ENCODE measurements around the gene ROR2. TPM values are rescaled to one million over a fixed set of nuclear protein-coding genes. Genes with fewer than 3 reads are reported as not detected.
"Not testable (repeated sequence)": the region's sequence is repeated elsewhere in the genome, so short reads cannot be mapped to it uniquely, and the experiment has no call there.

Gene ROR2
- total RNA-seq, 2 experiments from 2014 or later = not detected

DNA sequence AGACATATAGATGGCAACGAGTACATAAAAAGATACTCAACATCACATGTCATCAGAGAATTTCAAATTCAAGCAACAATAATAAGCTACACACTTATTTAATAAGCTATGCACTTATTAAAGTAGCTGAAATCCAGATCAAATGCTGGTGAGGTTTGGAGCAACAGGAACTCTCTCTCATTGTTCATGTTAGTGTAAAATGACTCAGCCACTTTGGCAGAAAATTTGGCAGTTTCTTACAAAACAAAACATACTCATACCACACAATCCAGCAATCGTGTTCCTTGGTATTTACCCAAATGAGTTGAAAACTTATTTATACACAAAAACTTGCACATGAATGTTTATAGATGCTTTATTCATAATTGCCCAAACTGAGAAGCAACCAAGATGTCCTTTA is 394.9 kb downstream of the ROR2 start:
- Mint-ChIP-seq H3K36me3 (ENCODE audit: low read depth) (no peaks in the 10 kb centered on the region), H3K9me3 (no peaks in the 10 kb centered on the region), H3K27ac (no peak overlapping the region), H3K4me1 (ENCODE audit: low read depth) (no peaks in the 10 kb centered on the region), H3K4me3 (no peak overlapping the region), H3K27me3 (ENCODE audit: low read depth) (peaks cover 7% of the 10 kb centered on the region)
- intact Hi-C loops (cut with micrococcal nuclease) = no loop called here
- DNase-seq = no peak
- CTCF ChIA-PET = no interaction called here

GRCh38 chr9:91549177-91549576 is 400.9 kb downstream of the ROR2 start:
- CTCF ChIA-PET = no interaction called here
- no peaks in the 10 kb centered on the region for H3K9me3 Mint-ChIP-seq

DNA sequence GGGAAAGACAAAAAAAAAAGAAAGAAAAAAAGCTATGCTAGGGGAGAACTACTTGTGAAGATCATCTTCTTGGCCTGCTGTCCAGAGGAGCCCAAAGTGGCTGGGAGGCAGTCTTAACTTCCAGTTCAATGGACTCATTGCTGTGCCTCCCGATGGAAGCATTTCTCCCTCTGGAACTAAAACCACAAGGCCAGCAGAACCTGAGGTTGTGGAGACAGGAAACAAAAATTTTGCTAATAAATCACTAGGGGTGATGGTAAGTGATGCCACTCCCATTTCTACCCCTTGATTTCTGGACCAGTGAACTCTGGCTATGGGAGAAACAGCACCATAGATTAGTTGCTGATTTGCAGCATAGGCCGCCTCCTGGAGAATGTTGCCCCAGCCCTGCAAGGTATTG is 402.9 kb downstream of the ROR2 start:
- intact Hi-C loops (cut with micrococcal nuclease) = no loop called here
- no peak for DNase-seq
- Mint-ChIP-seq H3K27me3 (ENCODE audit: low read depth) (peaks cover 9% of the 10 kb centered on the region), H3K36me3 (ENCODE audit: low read depth) (no peaks in the 10 kb centered on the region), H3K27ac (no peak overlapping the region), H3K9me3 (no peaks in the 10 kb centered on the region), H3K4me3 (no peak overlapping the region), H3K4me1 (ENCODE audit: low read depth) (no peaks in the 10 kb centered on the region)
- CTCF ChIA-PET = no interaction called here

More at GRCh38 chr9:91549177-91549576, 400.9 kb downstream of the ROR2 start:
- intact Hi-C loops (cut with micrococcal nuclease) = no loop called here
- Mint-ChIP-seq H3K4me3 (no peak overlapping the region), H3K27me3 (ENCODE audit: low read depth) (peaks cover 6% of the 10 kb centered on the region), H3K27ac (no peak overlapping the region), H3K36me3 (ENCODE audit: low read depth) (no peaks in the 10 kb centered on the region), H3K4me1 (ENCODE audit: low read depth) (no peaks in the 10 kb centered on the region)
- DNase-seq = no peak

- H3K4me3 Mint-ChIP-seq = no peak overlapping the region
- H3K27me3 Mint-ChIP-seq (ENCODE audit: low read depth) = peaks cover 9% of the 10 kb centered on the region
These were observed 403.5 kb downstream of the ROR2 start for GRCh38 chr9:91546574-91546973.

GRCh38 chr9:91541734-91542133 is 408.3 kb downstream of the ROR2 start:
- CTCF ChIA-PET = no interaction called here
- no peak overlapping the region for H3K27ac Mint-ChIP-seq
- no peak for DNase-seq
- peaks cover 4% of the 10 kb centered on the region for H3K4me1 Mint-ChIP-seq (ENCODE audit: low read depth)
- no peak overlapping the region for H3K4me3 Mint-ChIP-seq
- intact Hi-C loops (cut with micrococcal nuclease) = no loop called here
- H3K27me3 Mint-ChIP-seq (ENCODE audit: low read depth) = peaks cover 7% of the 10 kb centered on the region
- no peaks in the 10 kb centered on the region for H3K9me3 Mint-ChIP-seq
- H3K36me3 Mint-ChIP-seq (ENCODE audit: low read depth) = no peaks in the 10 kb centered on the region

More at GRCh38 chr9:91546574-91546973, 403.5 kb downstream of the ROR2 start:
- Mint-ChIP-seq H3K4me1 (ENCODE audit: low read depth) (no peaks in the 10 kb centered on the region), H3K36me3 (ENCODE audit: low read depth) (no peaks in the 10 kb centered on the region), H3K9me3 (no peaks in the 10 kb centered on the region), H3K27ac (no peak overlapping the region)
- intact Hi-C loops (cut with micrococcal nuclease) = no loop called here
- CTCF ChIA-PET = no interaction called here
- no peak for DNase-seq

DNA sequence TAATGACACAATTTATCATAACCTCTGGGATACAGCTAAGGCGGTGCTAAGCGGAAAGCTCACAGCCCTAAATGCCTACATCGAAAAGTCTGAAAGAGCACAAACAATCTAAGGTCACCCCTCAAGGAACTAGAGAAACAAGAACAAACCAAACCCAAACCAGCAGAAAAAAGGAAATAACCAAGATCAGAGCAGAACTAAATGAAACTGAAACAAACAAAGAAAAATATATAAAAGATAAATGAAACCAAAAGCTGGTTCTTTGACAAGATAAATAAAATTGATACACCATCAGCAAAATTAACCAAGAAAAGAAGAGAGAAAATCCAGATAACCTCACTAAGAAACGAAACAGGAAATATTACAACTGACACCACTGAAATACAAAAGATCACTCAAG is 409.5 kb downstream of the ROR2 start:
- H3K9me3 Mint-ChIP-seq; CTCF ChIA-PET; H3K27me3 Mint-ChIP-seq (ENCODE audit: low read depth); intact Hi-C loops (cut with micrococcal nuclease); H3K27ac Mint-ChIP-seq; H3K36me3 Mint-ChIP-seq (ENCODE audit: low read depth); H3K4me3 Mint-ChIP-seq; DNase-seq; H3K4me1 Mint-ChIP-seq (ENCODE audit: low read depth): not testable (repeated sequence)

GRCh38 chr9:91536211-91536691 is 413.8 kb downstream of the ROR2 start:
- CTCF ChIA-PET = no interaction called here
- no peak overlapping the region for H3K27ac Mint-ChIP-seq

GRCh38 chr9:91534374-91534773 is 415.7 kb downstream of the ROR2 start:
- CTCF ChIA-PET = no interaction called here
- Mint-ChIP-seq H3K9me3 (no peaks in the 10 kb centered on the region), H3K4me3 (no peak overlapping the region), H3K27me3 (ENCODE audit: low read depth) (peaks cover 6% of the 10 kb centered on the region), H3K4me1 (ENCODE audit: low read depth) (no peaks in the 10 kb centered on the region), H3K36me3 (ENCODE audit: low read depth) (no peaks in the 10 kb centered on the region), H3K27ac (no peak overlapping the region)
- no peak for DNase-seq
- intact Hi-C loops (cut with micrococcal nuclease) = no loop called here

More at GRCh38 chr9:91536211-91536691, 413.8 kb downstream of the ROR2 start:
- Mint-ChIP-seq H3K36me3 (ENCODE audit: low read depth) (no peaks in the 10 kb centered on the region), H3K27me3 (ENCODE audit: low read depth) (peaks cover 5% of the 10 kb centered on the region), H3K9me3 (no peaks in the 10 kb centered on the region), H3K4me3 (no peak overlapping the region), H3K4me1 (ENCODE audit: low read depth) (peaks cover 4% of the 10 kb centered on the region)
- intact Hi-C loops (cut with micrococcal nuclease) = no loop called here
- no peak for DNase-seq

DNA sequence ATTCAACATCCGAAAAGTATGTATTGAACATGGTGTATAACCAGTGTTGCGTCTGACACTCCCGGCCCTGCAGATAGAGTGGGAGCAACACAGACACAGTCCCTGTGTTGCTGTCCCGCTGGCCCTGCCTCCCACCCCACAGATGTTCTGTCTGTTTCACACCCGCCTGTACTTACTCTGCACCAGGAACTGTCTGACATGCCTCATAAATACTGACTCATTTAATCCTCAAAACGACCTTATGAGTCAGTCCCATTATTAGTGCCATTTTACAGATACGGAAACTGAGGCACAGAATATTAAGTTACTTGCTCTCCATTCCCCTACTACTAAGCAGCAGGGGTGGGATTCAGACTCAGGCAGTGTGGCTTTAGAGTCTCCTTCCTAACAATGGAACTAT is 416.6 kb downstream of the ROR2 start:
- Mint-ChIP-seq H3K4me1 (ENCODE audit: low read depth) (no peaks in the 10 kb centered on the region), H3K36me3 (ENCODE audit: low read depth) (no peaks in the 10 kb centered on the region), H3K27ac (no peak overlapping the region), H3K9me3 (no peaks in the 10 kb centered on the region), H3K4me3 (no peak overlapping the region), H3K27me3 (ENCODE audit: low read depth) (peaks cover 2% of the 10 kb centered on the region)
- CTCF ChIA-PET = no interaction called here
- intact Hi-C loops (cut with micrococcal nuclease) = no loop called here
- no peak for DNase-seq

DNA sequence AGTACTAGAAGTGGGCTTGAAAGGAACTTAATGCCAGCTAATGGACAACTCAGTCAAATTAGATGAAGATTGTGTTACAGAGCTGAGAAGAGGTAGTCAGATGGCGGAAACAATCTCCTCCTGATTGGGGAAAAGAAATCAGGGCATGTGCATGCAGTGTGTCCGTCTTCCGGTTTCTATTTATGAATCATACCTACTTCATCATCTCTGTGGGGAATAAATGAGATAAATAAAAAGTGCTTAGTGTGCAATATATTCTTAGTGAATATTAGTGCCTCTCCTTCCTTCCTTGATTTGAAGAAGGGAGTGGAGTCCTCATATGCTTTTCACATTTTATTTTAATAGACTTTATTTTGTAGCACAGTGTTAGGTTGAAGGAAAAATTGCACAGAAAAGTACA is 417.7 kb downstream of the ROR2 start:
- no peaks in the 10 kb centered on the region for H3K36me3 Mint-ChIP-seq (ENCODE audit: low read depth)

GRCh38 chr9:91530829-91531228 is 419.2 kb downstream of the ROR2 start:
- no peak overlapping the region for H3K4me3 Mint-ChIP-seq
- peaks cover 9% of the 10 kb centered on the region for H3K27me3 Mint-ChIP-seq (ENCODE audit: low read depth)
- H3K4me1 Mint-ChIP-seq (ENCODE audit: low read depth) = no peaks in the 10 kb centered on the region
- DNase-seq = no peak
- intact Hi-C loops (cut with micrococcal nuclease) = no loop called here
- CTCF ChIA-PET = no interaction called here
- no peaks in the 10 kb centered on the region for H3K36me3 Mint-ChIP-seq (ENCODE audit: low read depth)
- H3K9me3 Mint-ChIP-seq = no peaks in the 10 kb centered on the region
- no peak overlapping the region for H3K27ac Mint-ChIP-seq

More for the DNA sequence above, 417.7 kb downstream of the ROR2 start:
- Mint-ChIP-seq H3K27me3 (ENCODE audit: low read depth) (peaks cover 9% of the 10 kb centered on the region), H3K4me3 (no peak overlapping the region), H3K27ac (no peak overlapping the region), H3K9me3 (no peaks in the 10 kb centered on the region), H3K4me1 (ENCODE audit: low read depth) (no peaks in the 10 kb centered on the region)
- intact Hi-C loops (cut with micrococcal nuclease) = no loop called here
- DNase-seq = no peak
- CTCF ChIA-PET = interaction anchor here (0.6 kb wide), 1 partner anchor 405 kb away, joined by 4 read pairs; no protein-coding TSS in a partner anchor

DNA sequence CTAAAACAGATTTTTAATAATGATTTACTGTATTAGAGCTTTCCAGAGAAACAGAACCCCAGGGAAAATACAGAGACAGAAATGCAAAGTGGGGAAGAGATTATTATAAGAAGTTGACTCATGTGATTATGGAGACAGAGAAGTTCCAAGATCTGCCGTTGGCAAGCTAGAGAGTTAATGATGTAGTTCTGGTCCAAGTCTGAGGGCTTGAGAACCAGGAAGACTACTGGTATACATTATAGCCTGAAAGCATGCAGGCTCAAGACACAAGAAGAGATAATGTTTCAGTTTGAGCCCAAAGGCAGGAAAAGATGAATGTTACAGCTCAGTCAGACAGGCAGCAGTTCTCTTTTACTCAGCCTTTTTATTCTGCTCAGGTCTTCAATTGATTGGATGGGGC is 427.5 kb downstream of the ROR2 start:
- Mint-ChIP-seq H3K9me3 (no peaks in the 10 kb centered on the region), H3K36me3 (ENCODE audit: low read depth) (no peaks in the 10 kb centered on the region), H3K4me3 (no peak overlapping the region), H3K27ac (no peak overlapping the region), H3K27me3 (ENCODE audit: low read depth) (peaks cover 19% of the 10 kb centered on the region), H3K4me1 (ENCODE audit: low read depth) (no peaks in the 10 kb centered on the region)
- CTCF ChIA-PET = no interaction called here
- no peak for DNase-seq
- intact Hi-C loops (cut with micrococcal nuclease) = no loop called here

GRCh38 chr9:91519520-91520277 is 430.3 kb downstream of the ROR2 start:
- CTCF ChIA-PET = no interaction called here
- intact Hi-C loops (cut with micrococcal nuclease) = no loop called here
- Mint-ChIP-seq H3K9me3 (no peaks in the 10 kb centered on the region), H3K4me3 (no peak overlapping the region), H3K4me1 (ENCODE audit: low read depth) (no peaks in the 10 kb centered on the region), H3K27ac (no peak overlapping the region), H3K36me3 (ENCODE audit: low read depth) (no peaks in the 10 kb centered on the region), H3K27me3 (ENCODE audit: low read depth) (peaks cover 21% of the 10 kb centered on the region)
- no peak for DNase-seq

Data from activated naive CD4-positive, alpha-beta T cell treated with anti-CD3 and anti-CD28 coated beads for 36 hours (primary cell).